GM12891 (cell line): Measurements from ENCODE around the gene RIPOR3.

Experiments used
- DNase-seq: peaks from one replicate; pipeline ENCODE4 v3.0.0; 2011; ENCODE audit warnings: low spot score; ENCODE audit not compliant: insufficient read length
- FAIRE-seq: peaks from 2 replicates; lab custom pipeline; 2011; peaks lifted over from hg19 to GRCh38; lab: Jason Lieb, UNC
- PAX5 ChIP-seq: IDR thresholded peaks from 2 replicates; pipeline ENCODE4 v1.6.1; 2011; ENCODE audit warnings: low read length, moderate library complexity, mild to moderate bottlenecking; ENCODE audit not compliant: insufficient read depth, severe bottlenecking
- POLR2A ChIP-seq: IDR thresholded peaks from 2 replicates; pipeline ENCODE4 v1.6.1; 2011; ENCODE audit warnings: low read depth, low read length, control low read depth
- POLR2AphosphoS5 ChIP-seq: IDR thresholded peaks from 2 replicates; pipeline ENCODE4 v1.6.1; 2011; ENCODE audit warnings: low read depth, low read length, control low read depth
- POU2F2 ChIP-seq: IDR thresholded peaks from 2 replicates; pipeline ENCODE4 v1.6.1; 2011; ENCODE audit warnings: low read depth, mild to moderate bottlenecking, control low read depth, low read length, moderate library complexity
- SPI1 ChIP-seq: IDR thresholded peaks from 2 replicates; pipeline ENCODE4 v1.6.1; 2011; ENCODE audit warnings: low read depth, low read length, control low read depth
- TAF1 ChIP-seq: IDR thresholded peaks from 2 replicates; pipeline ENCODE4 v1.6.1; 2011; ENCODE audit warnings: low read depth, low read length, control low read depth

Gene RIPOR3

DNA sequence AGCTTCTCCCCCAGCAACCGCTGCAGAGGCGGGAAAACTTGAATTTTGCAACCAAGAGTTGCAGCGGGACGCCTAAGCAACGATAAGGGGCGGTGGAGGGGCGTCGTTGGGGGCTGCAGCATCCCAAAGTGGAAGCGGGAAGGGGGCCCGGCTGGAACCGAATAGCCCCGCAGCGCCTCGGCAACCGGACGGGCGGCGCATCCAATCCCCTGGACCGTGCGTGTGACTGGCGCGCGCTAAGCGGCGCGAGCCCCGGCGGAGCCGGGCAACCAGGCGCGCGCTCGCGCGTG is 39.4 kb upstream of the RIPOR3 start:
- DNase-seq: no peak
- TF ChIP-seq PAX5 (no peak), POLR2A (no peak), POLR2AphosphoS5 (no peak), POU2F2 (no peak), SPI1 (no peak), TAF1 (no peak)
- FAIRE-seq: no peak

DNA sequence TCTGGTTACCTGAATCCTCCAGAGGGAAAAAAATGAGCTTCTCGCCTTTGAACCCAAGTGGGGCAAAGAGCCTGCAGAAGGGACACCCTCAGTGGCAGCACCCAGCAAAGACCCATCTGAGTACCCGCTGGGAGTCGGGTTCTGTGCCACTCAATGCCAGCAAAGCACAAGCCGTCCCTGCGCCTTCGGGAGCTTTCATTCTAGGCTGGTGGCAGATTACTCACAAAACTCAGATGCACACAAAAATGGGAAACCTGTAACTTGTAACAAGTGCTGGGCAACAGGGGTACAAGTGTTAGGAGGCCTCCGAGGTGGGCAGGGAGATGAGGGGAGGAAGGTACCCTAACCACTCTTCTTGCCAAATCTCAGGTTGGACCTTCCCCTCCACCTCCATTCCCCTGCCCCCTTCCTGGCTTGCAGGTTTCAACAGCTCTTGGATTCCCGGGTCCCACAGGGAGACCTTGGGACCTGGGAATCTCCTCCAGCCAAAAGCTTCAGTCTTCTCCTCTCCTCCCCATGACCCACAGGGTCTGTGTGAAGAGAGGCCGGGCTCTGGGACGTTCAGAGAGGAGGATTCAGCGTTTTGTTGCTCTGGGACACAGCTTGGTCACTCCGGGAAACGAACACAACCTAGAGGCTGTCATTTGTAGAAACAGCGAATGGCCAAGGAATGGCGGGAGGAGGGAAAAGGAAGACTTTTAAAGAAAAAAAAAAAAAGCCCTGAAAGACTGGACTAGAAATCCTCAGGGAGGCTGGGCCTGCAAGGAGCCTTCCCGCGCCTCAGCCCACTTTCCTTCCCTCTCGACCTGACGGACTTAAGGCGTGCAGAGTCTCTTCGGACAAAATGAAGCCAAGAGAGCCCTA is 38.8 kb upstream of the RIPOR3 start:
- DNase-seq: no peak
- TF ChIP-seq SPI1 (no peak), PAX5 (no peak), POU2F2 (no peak), TAF1 (no peak), POLR2A (no peak), POLR2AphosphoS5 (no peak)
- no peak for FAIRE-seq

DNA sequence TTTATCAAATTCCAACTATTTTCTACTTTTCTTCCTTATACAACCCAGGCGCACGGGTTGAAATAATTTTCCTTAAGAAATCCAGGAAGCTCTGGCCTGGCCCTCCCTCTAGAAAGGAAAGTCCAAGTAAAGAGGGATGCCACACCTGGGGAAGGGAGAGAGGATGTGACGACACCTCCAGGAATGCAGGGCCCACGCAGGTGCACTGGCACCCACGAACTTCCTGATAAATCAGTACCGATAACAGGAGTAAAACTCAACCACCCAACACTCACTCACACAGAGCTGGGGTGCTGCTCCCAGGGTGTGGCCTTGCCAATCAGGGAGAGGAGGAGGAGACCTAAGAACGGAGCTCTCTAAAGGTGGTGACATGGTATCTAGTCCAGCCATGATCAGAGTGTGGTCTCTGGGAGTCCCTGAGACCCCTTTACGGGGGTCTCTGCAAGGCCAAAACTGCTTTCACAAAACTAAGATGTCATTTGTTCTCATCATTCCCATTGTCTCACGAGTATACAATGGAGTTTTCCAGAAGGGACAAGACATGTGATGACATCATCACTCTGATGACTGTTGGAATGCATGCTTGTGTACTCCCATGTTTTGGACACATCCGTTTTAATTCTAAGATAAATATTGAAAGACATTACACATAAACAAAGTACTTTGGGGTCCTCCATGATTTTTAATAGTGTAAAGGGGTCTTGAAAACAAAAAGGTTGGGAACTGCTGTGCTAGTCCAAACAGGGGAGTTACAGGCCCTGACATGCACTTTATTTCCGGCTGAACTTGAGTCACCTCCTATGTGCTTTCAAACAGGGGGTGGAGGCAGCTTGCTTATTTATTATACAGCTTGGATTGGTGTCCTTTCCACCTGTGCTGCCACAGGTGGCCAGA is 37.9 kb upstream of the RIPOR3 start:
- FAIRE-seq (no peak), DNase-seq (no peak)
- TF ChIP-seq POLR2AphosphoS5 (no peak), PAX5 (no peak), SPI1 (no peak), TAF1 (no peak), POU2F2 (no peak), POLR2A (no peak)

DNA sequence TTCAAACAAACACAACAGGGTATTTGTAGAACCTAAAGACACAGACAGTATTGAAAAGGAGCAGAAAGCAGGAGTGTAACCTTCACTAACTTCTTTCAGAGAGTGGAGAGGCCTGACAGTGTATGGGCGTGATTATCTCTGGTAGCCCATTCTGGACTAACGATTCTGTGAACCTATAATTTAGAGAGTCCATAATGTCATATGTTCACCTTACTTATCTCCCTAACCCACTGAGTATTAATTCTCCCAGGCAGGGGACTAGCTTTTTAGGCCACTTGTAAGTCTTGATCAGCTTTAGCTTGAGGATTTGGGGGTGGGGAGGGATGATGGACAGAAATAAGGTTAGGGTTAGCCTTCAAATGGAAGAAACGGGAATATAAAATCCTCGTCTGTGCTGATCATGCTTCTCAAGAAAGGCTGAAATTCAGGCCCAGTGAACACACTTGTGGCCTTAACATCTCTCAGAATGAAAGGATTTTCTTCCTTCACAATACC is 37.2 kb upstream of the RIPOR3 start:
- FAIRE-seq (no peak), DNase-seq (no peak)
- TF ChIP-seq PAX5 (no peak), SPI1 (no peak), POLR2AphosphoS5 (no peak)

DNA sequence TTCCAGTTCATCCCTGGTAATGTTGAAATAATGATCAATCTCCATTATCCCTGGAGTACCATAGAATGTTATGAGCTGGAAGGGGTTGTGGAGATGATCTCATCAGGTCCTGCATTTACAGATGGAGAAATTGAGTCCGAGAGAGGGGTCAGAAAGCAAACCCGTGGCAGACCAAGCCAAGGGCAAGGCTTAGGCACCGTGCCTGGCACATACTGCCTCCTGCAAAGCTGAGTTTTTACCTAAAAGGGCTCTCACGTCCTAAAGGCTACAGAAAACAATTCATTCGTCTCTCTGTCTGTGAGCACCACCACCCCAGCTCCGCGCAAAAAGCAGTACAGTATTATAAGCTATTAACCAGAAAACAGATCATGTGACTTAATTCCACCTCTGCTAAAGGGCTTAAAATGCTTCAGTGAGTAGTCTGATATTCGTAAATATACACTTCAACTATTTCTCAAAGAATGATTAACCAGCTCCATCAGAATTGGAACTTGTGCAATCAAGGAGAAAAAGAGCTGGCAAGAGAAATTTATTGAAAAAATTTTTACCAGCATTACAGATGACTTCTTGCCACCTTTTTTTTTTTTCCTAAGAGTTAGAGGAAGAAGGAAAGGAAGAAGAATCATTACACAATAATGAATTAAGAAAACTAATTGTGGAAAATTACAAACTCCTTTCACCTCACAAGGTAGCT is 36.6 kb upstream of the RIPOR3 start:
- FAIRE-seq: no peak
- TF ChIP-seq POU2F2: no peak

DNA sequence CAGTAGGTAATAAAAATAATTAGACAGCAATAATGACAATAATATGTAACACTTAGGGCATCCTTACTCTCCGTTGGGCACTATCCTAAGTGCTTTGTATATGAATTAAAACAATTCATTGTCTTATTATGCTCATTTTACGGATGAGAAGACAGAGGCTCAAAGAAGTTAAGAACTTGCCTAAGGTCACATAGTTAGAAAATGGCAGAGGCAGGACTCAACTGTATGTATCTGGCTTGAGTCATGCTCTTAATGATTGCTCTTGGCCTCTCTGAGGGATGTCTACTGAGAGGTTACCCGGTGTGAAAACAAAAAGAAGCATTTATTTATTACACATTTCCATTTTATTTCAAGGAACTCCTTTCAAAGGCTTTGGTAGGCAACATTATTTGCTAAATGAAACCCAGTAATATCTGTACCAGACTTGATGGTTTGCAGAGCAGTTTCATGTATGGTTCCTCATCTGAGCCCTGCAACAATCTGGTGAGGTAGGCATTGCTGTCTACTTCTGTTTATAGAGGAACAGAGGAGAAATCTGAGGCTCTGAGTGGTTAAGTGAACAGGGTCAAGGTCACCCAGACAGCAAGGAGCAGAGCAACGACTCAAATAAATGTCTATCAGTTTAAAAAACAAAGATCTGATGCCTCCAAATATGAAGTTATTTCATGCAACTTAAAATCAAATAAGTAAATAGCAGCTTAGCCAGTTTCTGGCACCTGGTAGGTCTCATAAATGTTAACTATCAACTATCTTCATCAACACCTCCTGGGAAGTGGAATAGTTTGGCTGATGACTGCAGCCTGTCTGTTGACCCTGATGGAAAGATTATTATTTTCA is 35.8 kb upstream of the RIPOR3 start:
- DNase-seq: no peak
- TF ChIP-seq PAX5 (no peak), POU2F2 (no peak)
- FAIRE-seq: no peak

More for the DNA sequence above, 36.6 kb upstream of the RIPOR3 start:
- DNase-seq: no peak

DNA sequence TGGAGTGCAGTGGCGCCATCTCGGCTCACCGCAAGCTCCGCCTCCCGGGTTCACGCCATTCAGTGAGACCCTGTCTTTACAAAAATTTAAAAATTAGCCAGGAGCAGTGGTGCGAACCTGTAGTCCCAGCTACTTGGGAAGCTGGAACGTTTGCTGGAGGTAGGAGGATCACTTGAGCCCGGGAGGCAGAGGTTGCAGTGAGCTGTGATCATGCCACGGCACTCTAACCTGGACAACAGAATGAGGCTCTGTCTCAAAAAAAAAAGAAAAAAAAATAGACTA is 34.3 kb upstream of the RIPOR3 start:
- DNase-seq (no peak), FAIRE-seq (no peak)
- TF ChIP-seq TAF1 (no peak), PAX5 (no peak), POLR2AphosphoS5 (no peak), POLR2A (no peak), POU2F2 (no peak), SPI1 (no peak)

DNA sequence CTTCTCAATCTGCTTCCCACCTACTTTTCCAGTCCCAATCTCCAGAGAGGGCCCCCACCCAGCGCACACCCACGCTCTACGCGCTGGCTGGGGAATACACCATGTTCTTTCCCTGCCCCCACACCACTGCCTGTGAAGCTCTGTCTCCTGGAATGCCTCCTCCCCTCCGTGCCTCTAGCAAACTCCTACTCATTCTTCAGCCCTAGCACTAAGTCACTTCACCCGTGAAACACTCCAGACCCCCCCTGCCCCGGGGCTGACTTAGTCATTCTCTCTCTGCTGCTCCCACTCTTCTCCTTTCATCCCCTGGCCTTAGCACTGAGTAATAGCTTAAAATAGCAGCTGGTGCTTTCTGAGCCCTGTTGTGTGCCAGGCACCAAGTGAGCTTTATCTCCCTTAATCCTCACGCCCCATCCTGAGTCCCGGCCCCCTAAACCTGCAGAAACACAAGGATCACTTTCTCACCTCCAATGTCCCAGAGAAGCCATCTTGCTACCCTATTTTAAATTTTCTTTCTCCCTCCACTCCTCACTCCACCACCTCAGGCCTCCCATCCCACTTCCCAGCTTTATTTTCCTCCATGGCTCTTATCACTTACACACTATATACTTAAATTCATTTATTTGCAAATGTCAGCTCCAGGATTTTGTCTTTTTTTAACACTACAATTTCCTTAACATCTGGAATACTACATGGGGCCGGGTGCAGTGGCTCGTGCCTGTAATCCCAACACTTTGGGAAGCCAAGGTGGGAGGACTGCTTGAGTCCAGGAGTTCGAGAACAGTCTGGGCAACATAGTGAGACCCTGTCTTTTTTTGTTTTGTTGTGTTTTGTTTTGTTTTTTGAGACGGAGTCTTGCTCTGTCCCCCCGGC is 33.7 kb upstream of the RIPOR3 start:
- TF ChIP-seq PAX5 (no peak), SPI1 (no peak), POU2F2 (no peak), POLR2A (no peak), POLR2AphosphoS5 (no peak), TAF1 (no peak)
- FAIRE-seq (no peak), DNase-seq (no peak)
